Loucy (cell line): ENCODE measurements around the gene MEIS1.

Experiments used
- EZH2phosphoT487 ChIP-seq: fragments of 200-600 bp; IDR thresholded peaks from 2 replicates; pipeline ENCODE4 v1.6.1; 2018; ENCODE audit warnings: antibody characterized with exemption, mild to moderate bottlenecking, moderate library complexity, borderline replicate concordance
- TF ChIP-seq, protein P1 (sequence below): fragments of 200-600 bp; sonication (generic); conservative IDR thresholded peaks from 2 replicates; pipeline ENCODE4 v1.5.1; 2014; ENCODE audit warnings: mild to moderate bottlenecking, antibody characterized with exemption, low read length

DNA sequence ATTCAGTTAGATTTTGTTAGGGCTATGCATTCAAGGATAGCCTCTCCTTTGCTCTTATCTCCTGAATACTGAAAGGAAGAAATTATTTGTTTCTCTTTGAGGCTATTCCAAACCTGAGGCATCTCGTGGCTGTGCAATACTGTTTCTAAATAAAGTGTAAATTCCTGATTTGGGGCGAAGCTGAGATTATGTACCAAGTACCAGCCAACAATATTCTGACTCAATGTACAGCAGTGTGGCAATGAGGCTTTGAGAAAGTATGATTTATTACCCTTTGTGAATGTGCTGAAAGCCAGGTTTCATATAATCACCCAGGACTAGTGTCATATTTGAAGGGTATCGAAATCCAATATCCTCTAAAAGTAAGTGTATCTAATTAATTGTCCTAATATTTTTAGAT is 113.5 kb downstream of the MEIS1 start:
- TF ChIP-seq, protein P1, sequence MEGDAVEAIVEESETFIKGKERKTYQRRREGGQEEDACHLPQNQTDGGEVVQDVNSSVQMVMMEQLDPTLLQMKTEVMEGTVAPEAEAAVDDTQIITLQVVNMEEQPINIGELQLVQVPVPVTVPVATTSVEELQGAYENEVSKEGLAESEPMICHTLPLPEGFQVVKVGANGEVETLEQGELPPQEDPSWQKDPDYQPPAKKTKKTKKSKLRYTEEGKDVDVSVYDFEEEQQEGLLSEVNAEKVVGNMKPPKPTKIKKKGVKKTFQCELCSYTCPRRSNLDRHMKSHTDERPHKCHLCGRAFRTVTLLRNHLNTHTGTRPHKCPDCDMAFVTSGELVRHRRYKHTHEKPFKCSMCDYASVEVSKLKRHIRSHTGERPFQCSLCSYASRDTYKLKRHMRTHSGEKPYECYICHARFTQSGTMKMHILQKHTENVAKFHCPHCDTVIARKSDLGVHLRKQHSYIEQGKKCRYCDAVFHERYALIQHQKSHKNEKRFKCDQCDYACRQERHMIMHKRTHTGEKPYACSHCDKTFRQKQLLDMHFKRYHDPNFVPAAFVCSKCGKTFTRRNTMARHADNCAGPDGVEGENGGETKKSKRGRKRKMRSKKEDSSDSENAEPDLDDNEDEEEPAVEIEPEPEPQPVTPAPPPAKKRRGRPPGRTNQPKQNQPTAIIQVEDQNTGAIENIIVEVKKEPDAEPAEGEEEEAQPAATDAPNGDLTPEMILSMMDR = no peak
- no peak for TF ChIP-seq EZH2phosphoT487
